Thyroid gland (tissue), 4 donors: ENCODE results near the gene SZT2. TPM values are rescaled to one million over a fixed set of nuclear protein-coding genes. Genes with fewer than 3 reads are reported as not detected.

Experiments used
- DNase-seq, 2 donors: peaks; one replicate each; pipeline ENCODE4 v3.0.0-alpha.2; 2019
- H3K27ac ChIP-seq, 3 donors: fragments of 200-600 bp; sonication (generic); 1 replicate in 2 of 3; 2 replicates in 1 of 3; pipeline ENCODE4 v1.5.1; 2016 to 2019; ENCODE audit warnings: mild to moderate bottlenecking in 1 of 3, moderate library complexity in 1 of 3
- H3K27me3 ChIP-seq: fragments of 200-600 bp; sonication (generic); one replicate; pipeline ENCODE4 v1.5.1; 2019
- H3K36me3 ChIP-seq, 2 donors: fragments of 200-600 bp; sonication (generic); one replicate each; pipeline ENCODE4 v1.5.1; 2016 to 2019
- H3K4me1 ChIP-seq, 2 donors: fragments of 200-600 bp; sonication (generic); one replicate each; pipeline ENCODE4 v1.5.1; 2017 to 2019
- H3K4me3 ChIP-seq, 3 donors: fragments of 200-600 bp; sonication (generic); replicated peaks in 1 of 3; 1 replicate in 2 of 3; 2 replicates in 1 of 3; pipeline ENCODE4 v1.5.1; 2016; ENCODE audit warnings: mild to moderate bottlenecking in 1 of 3
- H3K9me3 ChIP-seq: fragments of 200-600 bp; sonication (generic); one replicate; pipeline ENCODE4 v1.5.1; 2017
- CTCF ChIP-seq, 6 experiments: fragments of 200-600 bp in 3 of 6; fragments of 450-650 bp in 3 of 6; sonication (generic) in 3 of 6; IDR thresholded peaks; one replicate each; pipeline ENCODE4 v1.5.1; 2016 to 2019; ENCODE audit warnings: antibody characterized with exemption in 6 of 6, mild to moderate bottlenecking in 2 of 6, inconsistent platforms in 1 of 6, moderate library complexity in 1 of 6
- POLR2A ChIP-seq, 2 donors: fragments of 450-650 bp; IDR thresholded peaks; one replicate each; pipeline ENCODE4 v1.6.1; 2017; ENCODE audit warnings: antibody characterized with exemption in 2 of 2, mild to moderate bottlenecking in 2 of 2, moderate library complexity in 1 of 2
- WGBS, 2 donors: methylation state at CpG; one replicate each; pipeline ENCODE4 v1.1.5; 2017; 5-methylcytosine and 5-hydroxymethylcytosine counted together
- intact Hi-C: fragments of 100-400 bp; cut with DNase I; formaldehyde crosslinking; loops from one replicate; pipeline ENCODE4 v1.15.1; 2023
- total RNA-seq, 4 donors: library from RNA; depleted of rRNA; stranded (reverse); fragments of >200 nt; gene quantifications; one replicate each; pipeline ENCODE4 v1.2.3, GENCODE V29; 2016

Gene SZT2
- total RNA-seq, 4 donors from 2014 or later, result 36.1 to 107 (median 58.2) TPM

GRCh38 chr1:43370564-43370963, 19.1 kb upstream of the SZT2 start:
- TF ChIP-seq CTCF (IDR thresholded peaks at IDR 0.05) (no peak), POLR2A (IDR thresholded peaks at IDR 0.05) (no peak)
- H3K36me3 ChIP-seq, result no peaks in the 10 kb centered on the region
- H3K9me3 ChIP-seq, result no peaks in the 10 kb centered on the region
- H3K27ac ChIP-seq, result no peak overlapping the region
- intact Hi-C loops, result no loop called here
- DNase-seq, result no peak
- 88 to 97% methylated on average over 4 of the region's 4 CpGs for WGBS, 2 donors
- no peak overlapping the region for H3K4me3 ChIP-seq
- H3K27me3 ChIP-seq, result no peaks in the 10 kb centered on the region
- H3K4me1 ChIP-seq, result peaks cover 26 to 31% of the 10 kb centered on the region in 2 donors

DNA sequence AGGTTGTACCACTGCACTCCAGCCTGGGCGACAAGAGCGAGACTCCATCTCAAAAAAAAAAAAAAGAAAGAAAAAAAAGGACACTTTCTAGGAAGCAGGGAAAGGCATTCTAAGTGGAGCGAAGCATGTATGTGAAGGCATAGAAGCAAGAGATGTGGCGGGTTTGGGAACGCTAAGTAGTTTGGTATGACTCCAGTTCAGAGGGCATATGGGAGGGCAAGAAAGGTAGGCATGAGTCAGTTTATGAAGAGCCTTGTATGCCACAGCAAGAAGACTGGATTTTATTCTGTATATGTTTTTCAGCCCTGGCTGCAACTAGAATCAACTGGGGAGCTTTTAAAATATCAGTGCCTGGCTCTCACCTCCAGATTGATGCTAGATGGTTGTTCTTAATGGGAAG, 17.5 kb upstream of the SZT2 start:
- Histone ChIP-seq H3K27me3 (no peaks in the 10 kb centered on the region), H3K4me1 (peaks cover 20 to 32% of the 10 kb centered on the region in 2 donors)

DNA sequence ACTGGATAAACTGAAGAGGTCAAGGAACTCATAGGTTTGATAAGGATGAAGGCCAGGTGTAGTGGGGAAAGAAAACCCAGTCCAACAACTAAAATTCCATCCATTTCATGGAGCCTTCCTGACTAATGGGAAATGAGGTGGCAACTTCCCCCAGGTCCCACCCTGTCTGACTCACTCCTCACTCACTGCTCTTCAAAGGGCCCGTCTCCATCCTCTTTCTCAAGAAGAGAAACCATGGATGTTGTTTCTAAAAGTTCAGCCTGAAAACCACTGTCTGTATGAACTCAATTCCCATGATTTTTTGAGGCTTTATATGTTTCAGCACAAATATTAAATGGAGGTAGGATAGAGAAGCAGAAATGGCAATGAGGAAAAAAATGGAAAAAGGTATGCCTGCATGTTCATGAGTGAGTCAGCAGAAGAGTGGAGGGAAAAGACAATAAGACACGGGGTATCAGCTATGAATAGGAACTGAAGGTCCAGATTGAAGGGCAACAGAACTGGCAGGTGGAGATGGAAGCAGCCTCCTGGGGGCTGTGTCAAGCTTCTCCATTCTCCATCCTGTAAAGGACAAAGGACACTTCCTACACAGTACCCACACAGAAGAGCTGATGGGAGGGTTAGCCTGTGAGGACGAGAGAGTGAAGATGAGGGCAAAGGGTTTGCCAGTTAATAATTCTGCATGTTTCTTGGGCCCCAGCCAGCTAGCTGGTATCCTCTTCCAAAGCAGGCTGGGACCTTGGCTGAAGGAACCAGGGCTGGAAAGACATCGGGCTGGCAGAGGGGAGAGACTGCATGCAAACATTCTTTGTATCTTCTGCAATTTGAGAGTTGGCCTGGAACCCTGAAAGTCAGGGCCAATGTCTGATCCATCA, 16.4 kb upstream of the SZT2 start:
- H3K27me3 ChIP-seq, result no peaks in the 10 kb centered on the region
- H3K27ac ChIP-seq, result peak overlapping the region in 1 of 3 donors; percentile 35
- H3K4me3 ChIP-seq, result no peak overlapping the region
- no peaks in the 10 kb centered on the region for H3K36me3 ChIP-seq
- intact Hi-C loops, result no loop called here
- 73 to 77% methylated on average over 4 of the region's 4 CpGs for WGBS, 2 donors
- H3K9me3 ChIP-seq, result no peaks in the 10 kb centered on the region
- peaks cover 19 to 36% of the 10 kb centered on the region in 2 donors for H3K4me1 ChIP-seq
- TF ChIP-seq POLR2A (IDR thresholded peaks at IDR 0.05) (no peak), CTCF (IDR thresholded peaks at IDR 0.05) (no peak)
- no peak for DNase-seq

More for the DNA sequence above, 17.5 kb upstream of the SZT2 start:
- Histone ChIP-seq H3K9me3 (no peaks in the 10 kb centered on the region), H3K36me3 (no peaks in the 10 kb centered on the region), H3K4me3 (no peak overlapping the region), H3K27ac (no peak overlapping the region)
- WGBS, 2 donors, result 97% methylated on average over 5 of the region's 5 CpGs
- no peak for DNase-seq
- intact Hi-C loops, result no loop called here
- TF ChIP-seq CTCF (IDR thresholded peaks at IDR 0.05) (no peak), POLR2A (IDR thresholded peaks at IDR 0.05) (no peak)

GRCh38 chr1:43376723-43377235, 12.9 kb upstream of the SZT2 start:
- Histone ChIP-seq H3K4me1 (peaks cover 9 to 28% of the 10 kb centered on the region in 2 donors), H3K4me3 (no peak overlapping the region), H3K36me3 (no peaks in the 10 kb centered on the region), H3K27me3 (no peaks in the 10 kb centered on the region), H3K27ac (peak overlapping the region; percentile 1 to 34 (median 17)), H3K9me3 (no peaks in the 10 kb centered on the region)
- peak; percentile 62 to 74 for DNase-seq
- no peak for TF ChIP-seq CTCF (IDR thresholded peaks at IDR 0.05)
- TF ChIP-seq POLR2A (IDR thresholded peaks at IDR 0.05), result no peak
- intact Hi-C loops, result no loop called here
- WGBS, 2 donors, result 27 to 49% methylated on average over 7 of the region's 7 CpGs

GRCh38 chr1:43377831-43378230, 11.9 kb upstream of the SZT2 start:
- 89 to 96% methylated on average over 1 of the region's 1 CpG for WGBS, 2 donors
- TF ChIP-seq CTCF (IDR thresholded peaks at IDR 0.05), result no peak
- DNase-seq, result no peak
- Histone ChIP-seq H3K9me3 (no peaks in the 10 kb centered on the region), H3K27ac (peak overlapping the region in 1 of 3 donors; percentile 34), H3K4me3 (no peak overlapping the region), H3K36me3 (peaks cover 7 to 8% of the 10 kb centered on the region in 2 donors), H3K27me3 (no peaks in the 10 kb centered on the region), H3K4me1 (peaks cover 9 to 28% of the 10 kb centered on the region in 2 donors)
- intact Hi-C loops, result no loop called here
